ENCODE data around the gene ZBP1.

DNA sequence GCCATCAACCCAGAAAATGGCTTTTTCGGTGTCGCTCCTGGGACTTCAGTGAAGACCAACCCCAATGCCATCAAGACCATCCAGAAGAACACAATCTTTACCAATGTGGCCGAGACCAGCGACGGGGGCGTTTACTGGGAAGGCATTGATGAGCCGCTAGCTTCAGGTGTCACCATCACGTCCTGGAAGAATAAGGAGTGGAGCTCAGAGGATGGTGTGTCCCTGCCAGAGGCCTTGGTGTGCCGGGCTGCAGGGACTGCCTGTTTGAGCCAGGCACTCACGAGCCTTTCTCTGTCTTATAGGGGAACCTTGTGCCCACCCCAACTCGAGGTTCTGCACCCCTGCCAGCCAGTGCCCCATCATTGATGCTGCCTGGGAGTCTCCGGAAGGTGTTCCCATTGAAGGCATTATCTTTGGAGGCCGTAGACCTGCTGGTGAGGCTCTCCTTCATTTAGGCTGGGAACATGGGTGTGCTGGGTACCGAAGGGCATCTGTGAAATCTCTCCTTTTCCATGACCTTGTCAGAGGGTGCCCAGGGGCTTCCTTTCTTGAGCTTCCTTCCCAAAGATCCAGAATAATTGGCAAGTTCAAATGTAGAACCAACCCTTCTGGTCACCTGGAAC is 55.9 kb downstream of the ZBP1 start:
- TF ChIP-seq, protein P1, sequence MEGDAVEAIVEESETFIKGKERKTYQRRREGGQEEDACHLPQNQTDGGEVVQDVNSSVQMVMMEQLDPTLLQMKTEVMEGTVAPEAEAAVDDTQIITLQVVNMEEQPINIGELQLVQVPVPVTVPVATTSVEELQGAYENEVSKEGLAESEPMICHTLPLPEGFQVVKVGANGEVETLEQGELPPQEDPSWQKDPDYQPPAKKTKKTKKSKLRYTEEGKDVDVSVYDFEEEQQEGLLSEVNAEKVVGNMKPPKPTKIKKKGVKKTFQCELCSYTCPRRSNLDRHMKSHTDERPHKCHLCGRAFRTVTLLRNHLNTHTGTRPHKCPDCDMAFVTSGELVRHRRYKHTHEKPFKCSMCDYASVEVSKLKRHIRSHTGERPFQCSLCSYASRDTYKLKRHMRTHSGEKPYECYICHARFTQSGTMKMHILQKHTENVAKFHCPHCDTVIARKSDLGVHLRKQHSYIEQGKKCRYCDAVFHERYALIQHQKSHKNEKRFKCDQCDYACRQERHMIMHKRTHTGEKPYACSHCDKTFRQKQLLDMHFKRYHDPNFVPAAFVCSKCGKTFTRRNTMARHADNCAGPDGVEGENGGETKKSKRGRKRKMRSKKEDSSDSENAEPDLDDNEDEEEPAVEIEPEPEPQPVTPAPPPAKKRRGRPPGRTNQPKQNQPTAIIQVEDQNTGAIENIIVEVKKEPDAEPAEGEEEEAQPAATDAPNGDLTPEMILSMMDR (IDR thresholded peaks at IDR 0.05), result no peak
- TF ChIP-seq POLR2AphosphoS5 (IDR thresholded peaks at IDR 0.05) (no peak), POLR2A (IDR thresholded peaks at IDR 0.05) (no peak)

Measured in upper lobe of left lung (tissue), 4 donors.